Vagina (tissue), 2 donors: ENCODE data around the gene PPP2R5D. TPM values are rescaled to one million over a fixed set of nuclear protein-coding genes. Genes with fewer than 3 reads are reported as not detected.
A peak's percentile ranks its signal among the peaks of the same experiment; 100 is the strongest.

Experiments
- DNase-seq, 2 donors: peaks; one replicate each; pipeline ENCODE4 v3.0.0-alpha.2; 2017; ENCODE audit errors: extremely low spot score in 2 of 2
- H3K27ac ChIP-seq: fragments of 200-600 bp; sonication (generic); one replicate; pipeline ENCODE4 v1.5.1; 2019
- H3K27me3 ChIP-seq: fragments of 200-600 bp; sonication (generic); one replicate; pipeline ENCODE4 v1.5.1; 2019
- H3K36me3 ChIP-seq, 2 donors: fragments of 200-600 bp; sonication (generic); one replicate each; pipeline ENCODE4 v1.5.1; 2017 to 2019
- H3K4me1 ChIP-seq: fragments of 200-600 bp; sonication (generic); one replicate; pipeline ENCODE4 v1.5.1; 2019
- H3K4me3 ChIP-seq, 2 donors: fragments of 200-600 bp; sonication (generic); 1 replicate in 1 of 2; 2 replicates in 1 of 2; pipeline ENCODE4 v1.5.1; 2016 to 2019
- H3K9me3 ChIP-seq: fragments of 200-600 bp; sonication (generic); one replicate; pipeline ENCODE4 v1.5.1; 2019
- POLR2A ChIP-seq, 2 donors: fragments of 450-650 bp; IDR thresholded peaks; one replicate each; pipeline ENCODE4 v1.6.1; 2017; ENCODE audit warnings: antibody characterized with exemption in 2 of 2, mild to moderate bottlenecking in 2 of 2, moderate library complexity in 2 of 2
- POLR2AphosphoS5 ChIP-seq, 2 donors: sonication (generic); formaldehyde crosslinking; IDR thresholded peaks; one replicate each; pipeline ENCODE4 v1.9.0; 2017; ENCODE audit warnings: antibody characterized with exemption in 2 of 2, mild to moderate bottlenecking in 2 of 2, low read depth in 1 of 2; ENCODE audit not compliant: insufficient read depth in 1 of 2
- intact Hi-C: fragments of 100-400 bp; cut with DNase I; formaldehyde crosslinking; loops from one replicate; pipeline ENCODE4 v1.15.1; 2023
- total RNA-seq: library from RNA; depleted of rRNA; stranded (reverse); fragments of >200 nt; gene quantifications from one replicate; pipeline ENCODE4 v1.2.3, GENCODE V29; 2016
- TF ChIP-seq, protein P1 (sequence below), 3 experiments: fragments of 450-650 bp in 2 of 3; fragments of 200-600 bp in 1 of 3; sonication (generic) in 1 of 3; IDR thresholded peaks; one replicate each; pipeline ENCODE4 v1.5.1; 2017 to 2019; ENCODE audit warnings: antibody characterized with exemption in 3 of 3, mild to moderate bottlenecking in 2 of 3, moderate library complexity in 2 of 3

PPP2R5D gene
- total RNA-seq, 1 donor from 2014 or later: 26.3 TPM

DNA sequence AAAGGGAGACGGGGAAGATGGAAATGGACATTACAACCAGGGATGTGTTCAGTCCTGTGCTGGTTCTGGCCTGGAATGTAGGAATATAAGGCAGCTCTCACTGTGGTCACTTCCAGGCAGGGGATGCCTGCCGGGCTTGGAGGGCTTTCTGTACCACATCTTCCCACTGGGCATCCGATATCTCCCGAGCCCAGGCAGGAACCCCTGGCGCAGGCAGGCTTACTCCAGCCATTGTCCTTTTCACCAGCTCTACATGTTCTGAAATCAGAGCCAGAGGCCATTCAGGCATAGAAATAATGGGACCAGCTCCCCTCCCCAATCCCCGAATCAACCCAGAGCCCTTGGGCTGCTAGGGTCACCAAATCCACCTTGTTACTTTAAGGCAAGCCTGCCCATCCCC, 28.0 kb downstream of the PPP2R5D start:
- Histone ChIP-seq H3K4me3 (peak overlapping the region in 1 of 2 donors; percentile 85), H3K36me3 (peaks cover 0 to 47% of the 10 kb centered on the region in 2 donors), H3K9me3 (no peaks in the 10 kb centered on the region), H3K27ac (no peak overlapping the region), H3K4me1 (peaks cover 44% of the 10 kb centered on the region), H3K27me3 (no peaks in the 10 kb centered on the region)
- TF ChIP-seq POLR2AphosphoS5 (IDR thresholded peaks at IDR 0.05; ENCODE audit: insufficient read depth in 1 of 2, low read depth in 1 of 2) (no peak), POLR2A (IDR thresholded peaks at IDR 0.05) (no peak)
- TF ChIP-seq, protein P1, sequence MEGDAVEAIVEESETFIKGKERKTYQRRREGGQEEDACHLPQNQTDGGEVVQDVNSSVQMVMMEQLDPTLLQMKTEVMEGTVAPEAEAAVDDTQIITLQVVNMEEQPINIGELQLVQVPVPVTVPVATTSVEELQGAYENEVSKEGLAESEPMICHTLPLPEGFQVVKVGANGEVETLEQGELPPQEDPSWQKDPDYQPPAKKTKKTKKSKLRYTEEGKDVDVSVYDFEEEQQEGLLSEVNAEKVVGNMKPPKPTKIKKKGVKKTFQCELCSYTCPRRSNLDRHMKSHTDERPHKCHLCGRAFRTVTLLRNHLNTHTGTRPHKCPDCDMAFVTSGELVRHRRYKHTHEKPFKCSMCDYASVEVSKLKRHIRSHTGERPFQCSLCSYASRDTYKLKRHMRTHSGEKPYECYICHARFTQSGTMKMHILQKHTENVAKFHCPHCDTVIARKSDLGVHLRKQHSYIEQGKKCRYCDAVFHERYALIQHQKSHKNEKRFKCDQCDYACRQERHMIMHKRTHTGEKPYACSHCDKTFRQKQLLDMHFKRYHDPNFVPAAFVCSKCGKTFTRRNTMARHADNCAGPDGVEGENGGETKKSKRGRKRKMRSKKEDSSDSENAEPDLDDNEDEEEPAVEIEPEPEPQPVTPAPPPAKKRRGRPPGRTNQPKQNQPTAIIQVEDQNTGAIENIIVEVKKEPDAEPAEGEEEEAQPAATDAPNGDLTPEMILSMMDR (IDR thresholded peaks at IDR 0.05): no peak
- intact Hi-C loops: loop anchor here (10.0 kb wide), 1 partner anchor 108 kb away; no protein-coding TSS in a partner anchor
- no peak for DNase-seq

DNA sequence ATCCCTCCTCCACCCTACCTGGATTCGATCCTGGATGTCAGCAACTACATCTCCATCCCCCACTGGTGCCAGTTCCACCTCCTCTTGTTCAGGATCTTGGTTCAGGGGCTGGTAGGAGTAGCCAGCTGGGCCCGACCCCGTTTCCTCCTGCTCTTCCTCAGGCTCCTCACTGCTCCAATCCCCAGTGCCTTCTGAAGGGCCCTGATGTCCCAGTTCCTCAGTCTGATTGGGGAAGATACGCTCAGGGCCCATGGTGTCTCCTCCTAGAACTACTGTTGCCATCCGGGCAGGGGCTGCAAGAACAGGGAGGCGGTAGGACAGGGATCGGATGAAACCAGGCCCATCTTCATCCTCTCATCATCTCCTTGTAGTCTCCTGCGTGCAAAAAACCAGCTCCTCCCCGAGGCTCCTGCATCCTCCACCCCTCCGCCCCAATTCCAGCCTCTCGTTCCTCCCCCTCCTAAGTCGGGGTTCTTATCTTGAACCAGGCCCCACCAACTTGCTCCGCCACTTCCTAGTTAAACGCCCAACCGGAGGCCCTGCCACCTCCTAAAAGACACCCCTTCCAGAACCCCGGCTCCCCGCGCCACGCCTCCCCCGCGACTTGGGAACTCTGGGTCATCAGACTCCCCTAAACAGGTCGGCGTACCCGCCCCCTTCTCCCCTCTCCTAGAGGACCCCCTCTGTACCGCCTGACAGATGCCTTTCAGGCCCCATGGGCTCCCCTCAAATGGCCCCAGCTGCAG, 28.9 kb downstream of the PPP2R5D start:
- Histone ChIP-seq H3K9me3 (no peaks in the 10 kb centered on the region), H3K27ac (peak overlapping the region; percentile 78), H3K27me3 (no peaks in the 10 kb centered on the region), H3K36me3 (peaks cover 0 to 43% of the 10 kb centered on the region in 2 donors), H3K4me1 (peaks cover 52% of the 10 kb centered on the region), H3K4me3 (peak overlapping the region; percentile 85 to 88)
- peak in 1 of 2 donors; percentile 93 for DNase-seq
- intact Hi-C loops: loop anchor here (10.0 kb wide), 1 partner anchor 108 kb away; no protein-coding TSS in a partner anchor
- TF ChIP-seq, protein P1 (IDR thresholded peaks at IDR 0.05): no peak
- TF ChIP-seq POLR2A (IDR thresholded peaks at IDR 0.05) (no peak), POLR2AphosphoS5 (IDR thresholded peaks at IDR 0.05; ENCODE audit: insufficient read depth in 1 of 2, low read depth in 1 of 2) (no peak)

DNA sequence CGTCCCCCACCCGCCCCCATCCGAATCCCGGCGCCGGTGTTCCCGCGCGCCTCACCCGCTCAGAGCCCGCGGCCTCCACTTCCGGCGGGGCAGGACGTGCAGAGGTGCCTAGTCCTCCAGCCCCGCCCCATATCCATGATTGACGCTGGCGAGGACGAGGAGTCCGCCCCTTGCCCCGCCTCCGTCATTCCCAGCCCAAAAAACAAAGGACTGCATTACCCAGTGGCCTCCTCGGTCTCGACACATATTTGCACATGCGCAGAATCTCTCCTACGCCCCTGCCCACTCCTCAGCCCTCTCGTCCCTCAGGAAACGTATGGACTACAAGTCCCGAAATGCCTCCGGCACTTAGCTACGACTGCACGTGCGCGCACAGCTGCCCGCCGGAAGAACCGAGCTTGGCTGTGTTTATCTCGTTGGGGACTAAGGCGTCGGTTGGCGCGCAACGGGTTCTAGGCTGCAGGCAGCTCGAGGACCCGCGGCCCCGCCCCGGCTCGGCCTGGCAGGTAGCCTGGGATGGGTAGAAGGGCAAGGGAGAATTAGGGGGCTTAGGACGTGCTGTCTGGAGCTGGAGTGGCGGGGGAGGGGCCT, 29.6 kb downstream of the PPP2R5D start, which contains the start of the genes KLHDC3 and MEA1:
KLHDC3 (plus strand) TSS at position 407 of the 591 bp plus-strand sequence. CDS start 2,944 bp downstream, outside the sequence.
MEA1 (minus strand) TSS at position 104 of the 591 bp plus-strand sequence. CDS start 133 bp downstream, outside the sequence.
- Histone ChIP-seq H3K9me3 (no peaks in the 10 kb centered on the region), H3K27ac (peak within 1 kb of the TSS; percentile 87), H3K4me3 (peak within 1 kb of the TSS; percentile 85 to 88), H3K36me3 (peaks cover 0 to 43% of the 10 kb centered on the region in 2 donors), H3K27me3 (no peaks in the 10 kb centered on the region), H3K4me1 (peaks cover 52% of the 10 kb centered on the region)
- no peak for TF ChIP-seq POLR2A (IDR thresholded peaks at IDR 0.05)
- TF ChIP-seq, protein P1 (IDR thresholded peaks at IDR 0.05): no peak
- TF ChIP-seq POLR2AphosphoS5 (IDR thresholded peaks at IDR 0.05; ENCODE audit: insufficient read depth in 1 of 2, low read depth in 1 of 2): peak; percentile 85 to 99
- intact Hi-C loops: loop anchor here (10.0 kb wide), 1 partner anchor 109 kb away; no protein-coding TSS in a partner anchor
- peak; percentile 100 for DNase-seq

DNA sequence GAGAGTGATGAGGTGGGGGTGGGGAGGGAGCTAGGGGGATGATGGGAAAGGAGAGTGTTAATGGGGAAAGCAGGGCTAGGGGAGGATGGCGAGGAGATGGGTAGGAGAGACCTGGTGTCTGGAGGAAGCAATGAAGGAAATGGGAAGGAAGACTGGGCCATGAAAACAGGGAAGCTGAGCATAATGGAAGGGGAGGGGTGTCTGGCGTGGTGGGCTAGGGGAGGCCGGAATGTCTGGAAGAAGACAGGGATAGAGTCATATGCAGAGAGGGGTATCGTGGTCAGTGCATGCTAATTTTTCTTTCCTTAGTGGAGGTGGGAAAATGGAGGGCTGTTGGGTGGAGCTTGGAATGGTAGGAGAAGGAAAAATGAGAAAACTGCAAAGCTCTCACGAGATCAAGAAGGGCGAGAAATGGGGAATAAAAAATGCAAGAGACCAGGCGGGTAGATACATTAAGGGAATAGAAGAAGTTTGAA, 30.1 kb downstream of the PPP2R5D start:
- DNase-seq: no peak
- H3K36me3 ChIP-seq: peaks cover 0 to 41% of the 10 kb centered on the region in 2 donors
- peaks cover 52% of the 10 kb centered on the region for H3K4me1 ChIP-seq
- H3K4me3 ChIP-seq: peak overlapping the region; percentile 85 to 88
- intact Hi-C loops: loop anchor here (10.0 kb wide), 1 partner anchor 110 kb away; no protein-coding TSS in a partner anchor
- no peaks in the 10 kb centered on the region for H3K27me3 ChIP-seq
- peak overlapping the region; percentile 87 for H3K27ac ChIP-seq
- no peaks in the 10 kb centered on the region for H3K9me3 ChIP-seq
- TF ChIP-seq, protein P1 (IDR thresholded peaks at IDR 0.05): no peak
- no peak for TF ChIP-seq POLR2AphosphoS5 (IDR thresholded peaks at IDR 0.05; ENCODE audit: insufficient read depth in 1 of 2, low read depth in 1 of 2)
- no peak for TF ChIP-seq POLR2A (IDR thresholded peaks at IDR 0.05)
